Epithelial cell of esophagus (primary cell): ENCODE results near the gene CD274.

ENCODE experiments used
- DNase-seq: peaks from one replicate; pipeline ENCODE4 v3.0.0; 2010; ENCODE audit warnings: low read depth
- H3K4me3 ChIP-seq: 2 replicates; pipeline ENCODE4 v1.5.1; 2011; ENCODE audit warnings: mild to moderate bottlenecking, low read length, control low read depth
- CTCF ChIP-seq: IDR thresholded peaks from 2 replicates; pipeline ENCODE4 v1.5.1; 2011; ENCODE audit warnings: low read depth, mild to moderate bottlenecking, low read length, control low read depth, inconsistent platforms; ENCODE audit not compliant: insufficient read depth; ENCODE audit errors: missing control alignments

The CD274 gene

GRCh38 chr9:5481322-5482040 lies 31.1 kb downstream of the CD274 start:
- TF ChIP-seq CTCF, result peak; percentile 25
- H3K4me3 ChIP-seq, result no peak overlapping the region
- no peak for DNase-seq

GRCh38 chr9:5482194-5482593 lies 31.9 kb downstream of the CD274 start:
- DNase-seq, result no peak
- TF ChIP-seq CTCF, result no peak
- H3K4me3 ChIP-seq, result no peak overlapping the region

- DNase-seq, result no peak
- TF ChIP-seq CTCF, result no peak
Measured at GRCh38 chr9:5483306-5483705, 33.0 kb downstream of the CD274 start.

GRCh38 chr9:5485378-5486085 lies 35.2 kb downstream of the CD274 start:
- no peak for TF ChIP-seq CTCF
- no peak overlapping the region for H3K4me3 ChIP-seq
- no peak for DNase-seq

More at GRCh38 chr9:5483306-5483705, 33.0 kb downstream of the CD274 start:
- H3K4me3 ChIP-seq, result no peak overlapping the region

GRCh38 chr9:5486988-5487387 lies 36.6 kb downstream of the CD274 start:
- TF ChIP-seq CTCF, result no peak
- no peak overlapping the region for H3K4me3 ChIP-seq
- no peak for DNase-seq

- no peak for DNase-seq
- H3K4me3 ChIP-seq, result no peak overlapping the region
- TF ChIP-seq CTCF, result no peak
Measured at GRCh38 chr9:5488221-5489008, 38.1 kb downstream of the CD274 start.
